ENCODE data around the gene ZCCHC4.

The ZCCHC4 gene

GRCh38 chr4:25378437-25378743, 65.8 kb downstream of the ZCCHC4 start:
- DNase-seq, result no peak

GRCh38 chr4:25379591-25379990, 67.0 kb downstream of the ZCCHC4 start:
- no peak for DNase-seq

- no peak for DNase-seq
These were observed 71.1 kb downstream of the ZCCHC4 start for GRCh38 chr4:25383647-25384046.

GRCh38 chr4:25386926-25387325, 74.4 kb downstream of the ZCCHC4 start:
- no peak for DNase-seq

GRCh38 chr4:25397305-25397704, 84.7 kb downstream of the ZCCHC4 start:
- DNase-seq, result no peak

GRCh38 chr4:25399510-25399909, 86.9 kb downstream of the ZCCHC4 start:
- DNase-seq, result no peak

GRCh38 chr4:25401066-25401465, 88.5 kb downstream of the ZCCHC4 start:
- no peak for DNase-seq

- DNase-seq, result no peak
These were observed 89.9 kb downstream of the ZCCHC4 start for GRCh38 chr4:25402521-25402920.

- DNase-seq, result no peak
These were observed 91.1 kb downstream of the ZCCHC4 start for GRCh38 chr4:25403699-25404098.

GRCh38 chr4:25405453-25405852, 92.9 kb downstream of the ZCCHC4 start:
- DNase-seq, result no peak

- DNase-seq, result no peak
These were observed 93.6 kb downstream of the ZCCHC4 start for GRCh38 chr4:25406081-25406692.

- DNase-seq, result no peak
These were observed 98.4 kb downstream of the ZCCHC4 start for GRCh38 chr4:25410820-25411529.

- no peak for DNase-seq
These were observed 100.7 kb downstream of the ZCCHC4 start for GRCh38 chr4:25413261-25413660.

- DNase-seq, result no peak
These were observed 104.4 kb downstream of the ZCCHC4 start for GRCh38 chr4:25417014-25417413.
